H1 (cell line): ENCODE measurements around the gene SLC1A3. TPM values are rescaled to one million over a fixed set of nuclear protein-coding genes. Genes with fewer than 3 reads are reported as not detected.

Experiments used
- CTCF ChIA-PET: fragments of 300-600 bp; sonication (Branson Sonifier 250); formaldehyde crosslinking; loops from one replicate; lab custom pipeline; 2021; ENCODE audit not compliant: partially characterized antibody; lab: Charles Lee
- POLR2A ChIA-PET: fragments of 300-600 bp; sonication (Branson Sonifier 250); formaldehyde crosslinking; loops from one replicate; lab custom pipeline; 2021; ENCODE audit warnings: inconsistent platforms; ENCODE audit not compliant: partially characterized antibody; lab: Charles Lee
- DNase-seq, 2 experiments: peaks; one replicate each; pipeline versions ENCODE4 v3.0.0 to v3.0.0-alpha.2; 2010 to 2022; ENCODE audit warnings: low spot score in 2 of 2, low read depth in 1 of 2, mixed read lengths in 1 of 2
- FAIRE-seq: peaks from 2 replicates; lab custom pipeline; 2011; peaks lifted over from hg19 to GRCh38; lab: Jason Lieb, UNC
- H2AFZ ChIP-seq: 2 replicates; pipeline ENCODE4 v1.8.1; 2012; ENCODE audit warnings: low read length, inconsistent platforms
- H2AK5ac ChIP-seq: 2 replicates; pipeline ENCODE4 v1.6.1; 2013; ENCODE audit warnings: low read depth, low read length
- H2BK120ac ChIP-seq: replicated peaks from 2 replicates; pipeline ENCODE3; 2013; ENCODE audit warnings: low read depth, low read length, inconsistent platforms
- H2BK12ac ChIP-seq: 2 replicates; pipeline ENCODE4 v1.6.1; 2013; ENCODE audit warnings: low read depth, low read length
- H2BK15ac ChIP-seq: 2 replicates; pipeline ENCODE4 v1.6.1; 2013; ENCODE audit warnings: low read length
- H2BK20ac ChIP-seq: 2 replicates; pipeline ENCODE4 v1.6.1; 2013; ENCODE audit warnings: low read length
- H2BK5ac ChIP-seq: 2 replicates; pipeline ENCODE4 v1.6.1; 2013; ENCODE audit warnings: low read depth, low read length
- H3K14ac ChIP-seq: 2 replicates; pipeline ENCODE4 v1.6.1; 2013; ENCODE audit warnings: inconsistent platforms; ENCODE audit not compliant: insufficient read length
- H3K18ac ChIP-seq: 2 replicates; pipeline ENCODE4 v1.6.1; 2013; ENCODE audit warnings: low read length; ENCODE audit errors: extremely low read depth
- H3K23ac ChIP-seq: 2 replicates; pipeline ENCODE4 v1.6.1; 2013; ENCODE audit warnings: inconsistent platforms; ENCODE audit not compliant: insufficient read length
- H3K23me2 ChIP-seq: 2 replicates; pipeline ENCODE4 v1.6.1; 2013; ENCODE audit warnings: low read depth, low read length
- H3K27ac ChIP-seq: 2 replicates; pipeline ENCODE4 v1.6.1; 2011; ENCODE audit warnings: low read depth, low read length, inconsistent platforms
- H3K27me3 ChIP-seq, 4 experiments: replicated peaks in 1 of 4; 1 replicate in 1 of 4; 2 replicates in 3 of 4; pipeline versions ENCODE4 v1.6.1 to v1.8.1; 2011 to 2013; ENCODE audit warnings: low read length in 3 of 4, mild to moderate bottlenecking in 3 of 4, inconsistent platforms in 2 of 4, mixed read lengths in 2 of 4, moderate library complexity in 1 of 4; ENCODE audit not compliant: control insufficient read depth in 3 of 4, insufficient read depth in 3 of 4; ENCODE audit errors: extremely low read depth in 1 of 4
- H3K36me3 ChIP-seq, 4 experiments: 2 replicates each; pipeline versions ENCODE4 v1.6.1 to v1.8.1; 2011 to 2013; ENCODE audit warnings: mild to moderate bottlenecking in 4 of 4, low read length in 3 of 4, moderate library complexity in 2 of 4, control low read depth in 1 of 4, inconsistent platforms in 1 of 4; ENCODE audit not compliant: insufficient read depth in 4 of 4, control insufficient read depth in 2 of 4
- H3K4ac ChIP-seq: replicated peaks from 2 replicates; pipeline ENCODE3; 2013; ENCODE audit warnings: low read length, low read depth, mixed read lengths, inconsistent platforms; ENCODE audit not compliant: insufficient read length
- H3K4me1 ChIP-seq, 4 experiments: replicated peaks in 1 of 4; 1 replicate in 1 of 4; 2 replicates in 3 of 4; pipeline versions ENCODE4 v1.6.1 to v1.8.1; 2011 to 2013; ENCODE audit warnings: low read length in 3 of 4, inconsistent platforms in 2 of 4, mixed read lengths in 1 of 4; ENCODE audit not compliant: insufficient read depth in 4 of 4, control insufficient read depth in 3 of 4
- H3K4me2 ChIP-seq, 2 experiments: 2 replicates each; pipeline versions ENCODE4 v1.6.1 to v1.8.1; 2011 to 2013; ENCODE audit warnings: low read depth in 2 of 2, low read length in 2 of 2, control low read depth in 1 of 2, inconsistent platforms in 1 of 2, mild to moderate bottlenecking in 1 of 2; ENCODE audit not compliant: insufficient read depth in 1 of 2
- H3K4me3 ChIP-seq, 4 experiments: fragments of 200-600, 300-600 bp in 1 of 4; sonication (generic), shearing (Covaris generic), sonication (Bioruptor Twin) in 1 of 4; 2 replicates each; pipeline versions ENCODE4 v1.5.1 to v1.8.1; 2011 to 2016; ENCODE audit warnings: low read length in 4 of 4, low read depth in 3 of 4, control low read depth in 2 of 4, inconsistent platforms in 2 of 4, mild to moderate bottlenecking in 2 of 4, mixed read lengths in 1 of 4, moderate library complexity in 1 of 4; ENCODE audit not compliant: insufficient read depth in 2 of 4; ENCODE audit errors: extremely low read depth in 1 of 4
- H3K56ac ChIP-seq: replicated peaks from 2 replicates; pipeline ENCODE3; 2013; ENCODE audit warnings: low read depth, mild to moderate bottlenecking, mixed read lengths, low read length, inconsistent platforms; ENCODE audit not compliant: insufficient read length
- H3K79me1 ChIP-seq: 2 replicates; pipeline ENCODE4 v1.6.1; 2013; ENCODE audit warnings: low read depth, low read length, control low read depth
- H3K79me2 ChIP-seq, 2 experiments: 2 replicates each; pipeline versions ENCODE4 v1.6.1 to v1.8.1; 2012 to 2013; ENCODE audit warnings: low read length in 2 of 2, mild to moderate bottlenecking in 2 of 2, inconsistent platforms in 1 of 2; ENCODE audit not compliant: insufficient read depth in 2 of 2, control insufficient read depth in 1 of 2
- H3K9ac ChIP-seq, 4 experiments: replicated peaks in 1 of 4; 1 replicate in 1 of 4; 2 replicates in 3 of 4; pipeline versions ENCODE4 v1.6.1 to v1.8.1; 2011 to 2013; ENCODE audit warnings: low read depth in 3 of 4, low read length in 3 of 4, control low read depth in 2 of 4, mild to moderate bottlenecking in 2 of 4, moderate library complexity in 2 of 4, inconsistent platforms in 1 of 4; ENCODE audit errors: extremely low read depth in 1 of 4
- H3K9me3 ChIP-seq, 2 experiments: 2 replicates each; pipeline versions ENCODE4 v1.6.1 to v1.8.1; 2012 to 2013; ENCODE audit warnings: mild to moderate bottlenecking in 2 of 2, moderate library complexity in 2 of 2, control low read depth in 1 of 2, inconsistent platforms in 1 of 2, low read depth in 1 of 2, low read length in 1 of 2, mixed read lengths in 1 of 2; ENCODE audit not compliant: insufficient read depth in 2 of 2
- H4K20me1 ChIP-seq, 2 experiments: replicated peaks in 1 of 2; 2 replicates each; pipeline versions ENCODE3 to v1.8.1; 2011 to 2013; ENCODE audit warnings: inconsistent platforms in 2 of 2, low read length in 2 of 2, mild to moderate bottlenecking in 1 of 2; ENCODE audit not compliant: insufficient read depth in 2 of 2, control insufficient read depth in 1 of 2
- H4K5ac ChIP-seq: 2 replicates; pipeline ENCODE4 v1.6.1; 2013; ENCODE audit warnings: low read length, low read depth, mixed read lengths, inconsistent platforms; ENCODE audit not compliant: insufficient read length
- H4K8ac ChIP-seq: 2 replicates; pipeline ENCODE4 v1.8.0; 2013; ENCODE audit warnings: mild to moderate bottlenecking, moderate library complexity, low read length, inconsistent platforms; ENCODE audit not compliant: insufficient read depth; ENCODE audit errors: extremely low read depth
- H4K91ac ChIP-seq: replicated peaks from 2 replicates; pipeline ENCODE3; 2013; ENCODE audit warnings: low read length, mixed read lengths, inconsistent platforms; ENCODE audit not compliant: insufficient read length
- BRCA1 ChIP-seq: IDR thresholded peaks from 2 replicates; pipeline ENCODE4 v1.6.1; 2012; ENCODE audit warnings: low read depth, low read length, improper control_type of control experiment
- CHD2 ChIP-seq: IDR thresholded peaks from 2 replicates; pipeline ENCODE4 v1.6.1; 2012; ENCODE audit warnings: low read length, improper control_type of control experiment
- GTF2F1 ChIP-seq: IDR thresholded peaks from 2 replicates; pipeline ENCODE4 v1.6.1; 2012; ENCODE audit warnings: low read depth, low read length, improper control_type of control experiment, borderline replicate concordance
- HDAC6 ChIP-seq: IDR thresholded peaks from one replicate; pipeline ENCODE4 v1.7.1; 2012; ENCODE audit warnings: low read depth, mild to moderate bottlenecking, inconsistent platforms, low read length, moderate library complexity
- KDM1A ChIP-seq: fragments of 200-600, 300-600 bp; sonication (generic); IDR thresholded peaks from 2 replicates; pipeline ENCODE4 v1.7.1; 2016; ENCODE audit warnings: mild to moderate bottlenecking, low read length, borderline replicate concordance
- KDM4A ChIP-seq: IDR thresholded peaks from one replicate; pipeline ENCODE4 v1.7.1; 2012; ENCODE audit warnings: low read depth, mild to moderate bottlenecking, moderate library complexity, low read length, inconsistent platforms; ENCODE audit not compliant: severe bottlenecking
- KDM5A ChIP-seq: fragments of 200-600 bp; IDR thresholded peaks from 2 replicates; pipeline ENCODE4 v1.7.1; 2012; ENCODE audit warnings: mild to moderate bottlenecking, low read length, inconsistent platforms, mixed read lengths
- POLR2A ChIP-seq, 2 experiments: IDR thresholded peaks; 1 replicate in 1 of 2; 2 replicates in 1 of 2; pipeline ENCODE4 v1.6.1; 2011; ENCODE audit warnings: low read depth in 2 of 2, low read length in 2 of 2, mild to moderate bottlenecking in 2 of 2; ENCODE audit errors: control extremely low read depth in 1 of 2
- RBBP5 ChIP-seq: IDR thresholded peaks from 2 replicates; pipeline ENCODE4 v1.7.1; 2012; ENCODE audit warnings: low read depth, mild to moderate bottlenecking, inconsistent platforms, low read length, moderate library complexity, borderline replicate concordance
- SIN3A ChIP-seq, 2 experiments: IDR thresholded peaks in 1 of 2; conservative IDR thresholded peaks in 1 of 2; 2 replicates each; pipeline ENCODE4 v1.6.1; 2011 to 2012; ENCODE audit warnings: low read length in 2 of 2, improper control_type of control experiment in 1 of 2, low read depth in 1 of 2, mild to moderate bottlenecking in 1 of 2
- USF2 ChIP-seq: IDR thresholded peaks from 2 replicates; pipeline ENCODE4 v1.6.1; 2011; ENCODE audit warnings: low read length, improper control_type of control experiment
- WGBS, 2 experiments: shearing (Covaris generic) in 1 of 2; methylation state at CpG; one replicate each; pipeline versions ENCODE4 v1.1.6 to v1.1.7; 2013 to 2015; ENCODE audit warnings: low lambda C conversion rate in 2 of 2, mixed read lengths in 2 of 2, inconsistent platforms in 1 of 2, low coverage in 1 of 2, missing lambda C conversion rate in 1 of 2; ENCODE audit not compliant: insufficient replicate concordance in 2 of 2, insufficient coverage in 1 of 2, insufficient read length in 1 of 2; ENCODE audit errors: extremely low coverage in 1 of 2, missing lambda C conversion rate in 1 of 2; 5-methylcytosine and 5-hydroxymethylcytosine counted together
- polyA plus RNA-seq, 7 experiments: library from polyadenylated mRNA; depleted of rRNA in 3 of 7; stranded (reverse) in 5 of 7; unstranded in 2 of 7; fragments of >200 nt in 5 of 7; fragments of 200-250 nt in 2 of 7; gene quantifications; 1 replicate in 5 of 7; 2 replicates in 1 of 7; 4 replicates in 1 of 7; pipeline versions ENCODE4 v1.2.1 to v1.2.3, GENCODE V29; 2011 to 2013; ENCODE audit warnings: missing spikeins in 2 of 7, mixed read lengths in 2 of 7
- total RNA-seq: library from RNA; stranded (reverse); fragmentation: NEBNext Ultra II Directional; extraction: Animal tissue kit (Norgen Biotek cat#: 25700); gene quantifications from 2 replicates; pipeline ENCODE4 v1.2.1, GENCODE V29; 2021
- TF ChIP-seq, protein P1 (sequence below): IDR thresholded peaks from 2 replicates; pipeline ENCODE4 v1.6.1; 2012; ENCODE audit warnings: inconsistent platforms

Gene SLC1A3
- total and polyA plus RNA-seq, 2 of the 8 experiments (the other 6 are each of a cell fraction or from before 2014, with no cell fraction given), result 26.7 to 35.3 TPM

- 89% methylated on average over 9 of the region's 9 CpGs; no CpG with 5 or more reads in 1 of the 2 experiments for WGBS, 2 experiments
- Histone ChIP-seq H3K23ac (no peak overlapping the region), H3K9me3 (no peaks in the 10 kb centered on the region), H3K18ac (no peak overlapping the region), H4K5ac (no peak overlapping the region), H4K8ac (no peak overlapping the region), H3K4me1 (peaks cover 0 to 4% (median 0%) of the 10 kb centered on the region in 4 experiments; a peak in 1 of 7 replicates), H3K27me3 (no peaks in the 10 kb centered on the region), H2AFZ (no peak overlapping the region), H3K4me3 (no peak overlapping the region), H3K23me2 (no peaks in the 10 kb centered on the region; the same call in 1 of the 2 replicates), H3K9ac (no peak overlapping the region), H2BK120ac (no peak overlapping the region), H3K27ac (no peak overlapping the region), H2BK12ac (no peak overlapping the region), H3K56ac (no peak overlapping the region), H3K4me2 (no peak overlapping the region), H2BK15ac (no peak overlapping the region), H2BK5ac (no peak overlapping the region), H2AK5ac (no peak overlapping the region), H2BK20ac (no peak overlapping the region), H3K36me3 (peaks cover 0 to 15% (median 3%) of the 10 kb centered on the region in 4 experiments; a peak in 4 of 8 replicates), H4K91ac (no peak overlapping the region), H3K4ac (no peak overlapping the region), H3K79me2 (no peaks in the 10 kb centered on the region), H3K79me1 (no peaks in the 10 kb centered on the region), H4K20me1 (no peaks in the 10 kb centered on the region), H3K14ac (no peak overlapping the region)
- ChIA-PET CTCF (interaction anchor here (0.8 to 2.1 kb wide), 4 partner anchors 11 to 69 kb away, joined by 3 to 7 read pairs (median 4); no protein-coding TSS in a partner anchor), POLR2A (interaction anchor here (0.8 to 1.3 kb wide), 3 partner anchors 10 to 28 kb away, joined by 3 read pairs; no protein-coding TSS in a partner anchor)
- FAIRE-seq (no peak), DNase-seq (no peak)
- TF ChIP-seq, protein P1, sequence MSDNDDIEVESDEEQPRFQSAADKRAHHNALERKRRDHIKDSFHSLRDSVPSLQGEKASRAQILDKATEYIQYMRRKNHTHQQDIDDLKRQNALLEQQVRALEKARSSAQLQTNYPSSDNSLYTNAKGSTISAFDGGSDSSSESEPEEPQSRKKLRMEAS, result no peak
- TF ChIP-seq BRCA1 (no peak), HDAC6 (no peak), POLR2A (IDR thresholded peaks at IDR 0.05; ENCODE audit: control extremely low read depth in 1 of 2, low read depth in 2 of 2, low read length in 2 of 2) (no peak), USF2 (no peak), KDM1A (no peak), SIN3A (conservative IDR thresholded peaks at IDR 0.05 in 1 of 2, IDR thresholded peaks at IDR 0.05 in 1 of 2; ENCODE audit: low read depth in 1 of 2, low read length in 2 of 2) (no peak), GTF2F1 (no peak), RBBP5 (no peak), KDM5A (no peak), CHD2 (no peak), KDM4A (no peak)
Observed at GRCh38 chr5:36635721-36636390, 29.4 kb downstream of the SLC1A3 start.
